ENCODE data around the gene TMEM88. TPM values are rescaled to one million over a fixed set of nuclear protein-coding genes. Genes with fewer than 3 reads are reported as not detected.

Gene TMEM88
- total and polyA plus RNA-seq, 2 of the 13 experiments (the other 11 are each of a cell fraction or from before 2014, with no cell fraction given): 0.31 to 0.66 TPM

DNA sequence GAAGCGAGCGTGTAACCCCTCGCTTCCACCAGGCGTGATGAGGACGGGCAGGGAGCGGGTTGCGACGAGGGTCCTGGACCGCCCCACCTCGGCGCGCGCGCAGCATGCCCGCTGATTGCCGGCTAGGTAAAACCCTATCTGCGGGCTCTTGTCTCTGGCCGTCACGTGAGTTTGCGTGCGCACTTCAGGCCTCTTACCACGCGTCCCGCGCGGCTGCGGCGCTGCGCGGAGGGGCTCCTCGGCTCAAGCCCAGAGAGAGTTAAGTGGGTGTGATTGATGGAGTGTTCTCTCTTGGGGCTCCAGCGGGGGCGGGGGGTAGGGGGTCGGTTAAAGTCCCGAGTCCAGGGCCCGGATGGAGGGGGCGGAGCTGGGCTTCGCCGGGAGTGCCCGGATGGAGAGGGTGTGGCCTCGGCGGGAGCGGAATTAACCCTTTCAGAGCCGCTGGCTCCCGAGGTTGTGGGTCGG, 12.9 kb upstream of the TMEM88 start (continued):
- TF ChIP-seq, protein P1, sequence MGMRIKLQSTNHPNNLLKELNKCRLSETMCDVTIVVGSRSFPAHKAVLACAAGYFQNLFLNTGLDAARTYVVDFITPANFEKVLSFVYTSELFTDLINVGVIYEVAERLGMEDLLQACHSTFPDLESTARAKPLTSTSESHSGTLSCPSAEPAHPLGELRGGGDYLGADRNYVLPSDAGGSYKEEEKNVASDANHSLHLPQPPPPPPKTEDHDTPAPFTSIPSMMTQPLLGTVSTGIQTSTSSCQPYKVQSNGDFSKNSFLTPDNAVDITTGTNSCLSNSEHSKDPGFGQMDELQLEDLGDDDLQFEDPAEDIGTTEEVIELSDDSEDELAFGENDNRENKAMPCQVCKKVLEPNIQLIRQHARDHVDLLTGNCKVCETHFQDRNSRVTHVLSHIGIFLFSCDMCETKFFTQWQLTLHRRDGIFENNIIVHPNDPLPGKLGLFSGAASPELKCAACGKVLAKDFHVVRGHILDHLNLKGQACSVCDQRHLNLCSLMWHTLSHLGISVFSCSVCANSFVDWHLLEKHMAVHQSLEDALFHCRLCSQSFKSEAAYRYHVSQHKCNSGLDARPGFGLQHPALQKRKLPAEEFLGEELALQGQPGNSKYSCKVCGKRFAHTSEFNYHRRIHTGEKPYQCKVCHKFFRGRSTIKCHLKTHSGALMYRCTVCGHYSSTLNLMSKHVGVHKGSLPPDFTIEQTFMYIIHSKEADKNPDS (CRISPR knock-in tag; IDR thresholded peaks at IDR 0.05): no peak
- TF ChIP-seq KDM3A (CRISPR knock-in tag; IDR thresholded peaks at IDR 0.05; ENCODE audit: low read depth) (no peak), STAG1 (CRISPR knock-in tag; IDR thresholded peaks at IDR 0.05) (no peak), MTA1 (CRISPR knock-in tag; IDR thresholded peaks at IDR 0.05; ENCODE audit: borderline replicate concordance) (no peak; the same call in 1 of the 2 replicates), ZNF446 (CRISPR knock-in tag; IDR thresholded peaks at IDR 0.05) (0 out of 2 replicates have a peak, but pooled peaks have one; percentile 9), ZKSCAN8 (CRISPR knock-in tag; IDR thresholded peaks at IDR 0.05; ENCODE audit: borderline replicate concordance) (no peak), IKZF1 (IDR thresholded peaks at IDR 0.05) (no peak), DR1 (CRISPR knock-in tag; IDR thresholded peaks at IDR 0.05) (no peak), ZNF335 (CRISPR knock-in tag; IDR thresholded peaks at IDR 0.05) (no peak), NONO (IDR thresholded peaks at IDR 0.05) (no peak), NONO (CRISPR knock-in tag; conservative IDR thresholded peaks at IDR 0.05) (no peak), ZFX (CRISPR knock-in tag; IDR thresholded peaks at IDR 0.05; ENCODE audit: low read depth) (no peak), ZNF672 (CRISPR knock-in tag; IDR thresholded peaks at IDR 0.05) (no peak), GPN1 (CRISPR knock-in tag; IDR thresholded peaks at IDR 0.05; ENCODE audit: borderline replicate concordance) (no peak), CENPX (CRISPR knock-in tag; IDR thresholded peaks at IDR 0.05) (no peak), ZNF629 (CRISPR knock-in tag; conservative IDR thresholded peaks at IDR 0.05) (no peak)
- TF ChIP-seq, protein P2, sequence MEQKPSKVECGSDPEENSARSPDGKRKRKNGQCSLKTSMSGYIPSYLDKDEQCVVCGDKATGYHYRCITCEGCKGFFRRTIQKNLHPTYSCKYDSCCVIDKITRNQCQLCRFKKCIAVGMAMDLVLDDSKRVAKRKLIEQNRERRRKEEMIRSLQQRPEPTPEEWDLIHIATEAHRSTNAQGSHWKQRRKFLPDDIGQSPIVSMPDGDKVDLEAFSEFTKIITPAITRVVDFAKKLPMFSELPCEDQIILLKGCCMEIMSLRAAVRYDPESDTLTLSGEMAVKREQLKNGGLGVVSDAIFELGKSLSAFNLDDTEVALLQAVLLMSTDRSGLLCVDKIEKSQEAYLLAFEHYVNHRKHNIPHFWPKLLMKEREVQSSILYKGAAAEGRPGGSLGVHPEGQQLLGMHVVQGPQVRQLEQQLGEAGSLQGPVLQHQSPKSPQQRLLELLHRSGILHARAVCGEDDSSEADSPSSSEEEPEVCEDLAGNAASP (CRISPR knock-in tag; IDR thresholded peaks at IDR 0.05; ENCODE audit: borderline replicate concordance): no peak; the same call in 1 of the 2 replicates
- TF ChIP-seq, protein P3, sequence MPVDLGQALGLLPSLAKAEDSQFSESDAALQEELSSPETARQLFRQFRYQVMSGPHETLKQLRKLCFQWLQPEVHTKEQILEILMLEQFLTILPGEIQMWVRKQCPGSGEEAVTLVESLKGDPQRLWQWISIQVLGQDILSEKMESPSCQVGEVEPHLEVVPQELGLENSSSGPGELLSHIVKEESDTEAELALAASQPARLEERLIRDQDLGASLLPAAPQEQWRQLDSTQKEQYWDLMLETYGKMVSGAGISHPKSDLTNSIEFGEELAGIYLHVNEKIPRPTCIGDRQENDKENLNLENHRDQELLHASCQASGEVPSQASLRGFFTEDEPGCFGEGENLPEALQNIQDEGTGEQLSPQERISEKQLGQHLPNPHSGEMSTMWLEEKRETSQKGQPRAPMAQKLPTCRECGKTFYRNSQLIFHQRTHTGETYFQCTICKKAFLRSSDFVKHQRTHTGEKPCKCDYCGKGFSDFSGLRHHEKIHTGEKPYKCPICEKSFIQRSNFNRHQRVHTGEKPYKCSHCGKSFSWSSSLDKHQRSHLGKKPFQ (CRISPR knock-in tag; IDR thresholded peaks at IDR 0.05; ENCODE audit: insufficient replicate concordance): peak; percentile 85
- TF ChIP-seq, protein P4, sequence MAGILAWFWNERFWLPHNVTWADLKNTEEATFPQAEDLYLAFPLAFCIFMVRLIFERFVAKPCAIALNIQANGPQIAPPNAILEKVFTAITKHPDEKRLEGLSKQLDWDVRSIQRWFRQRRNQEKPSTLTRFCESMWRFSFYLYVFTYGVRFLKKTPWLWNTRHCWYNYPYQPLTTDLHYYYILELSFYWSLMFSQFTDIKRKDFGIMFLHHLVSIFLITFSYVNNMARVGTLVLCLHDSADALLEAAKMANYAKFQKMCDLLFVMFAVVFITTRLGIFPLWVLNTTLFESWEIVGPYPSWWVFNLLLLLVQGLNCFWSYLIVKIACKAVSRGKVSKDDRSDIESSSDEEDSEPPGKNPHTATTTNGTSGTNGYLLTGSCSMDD (CRISPR knock-in tag; IDR thresholded peaks at IDR 0.05): no peak
- TF ChIP-seq, protein P5, sequence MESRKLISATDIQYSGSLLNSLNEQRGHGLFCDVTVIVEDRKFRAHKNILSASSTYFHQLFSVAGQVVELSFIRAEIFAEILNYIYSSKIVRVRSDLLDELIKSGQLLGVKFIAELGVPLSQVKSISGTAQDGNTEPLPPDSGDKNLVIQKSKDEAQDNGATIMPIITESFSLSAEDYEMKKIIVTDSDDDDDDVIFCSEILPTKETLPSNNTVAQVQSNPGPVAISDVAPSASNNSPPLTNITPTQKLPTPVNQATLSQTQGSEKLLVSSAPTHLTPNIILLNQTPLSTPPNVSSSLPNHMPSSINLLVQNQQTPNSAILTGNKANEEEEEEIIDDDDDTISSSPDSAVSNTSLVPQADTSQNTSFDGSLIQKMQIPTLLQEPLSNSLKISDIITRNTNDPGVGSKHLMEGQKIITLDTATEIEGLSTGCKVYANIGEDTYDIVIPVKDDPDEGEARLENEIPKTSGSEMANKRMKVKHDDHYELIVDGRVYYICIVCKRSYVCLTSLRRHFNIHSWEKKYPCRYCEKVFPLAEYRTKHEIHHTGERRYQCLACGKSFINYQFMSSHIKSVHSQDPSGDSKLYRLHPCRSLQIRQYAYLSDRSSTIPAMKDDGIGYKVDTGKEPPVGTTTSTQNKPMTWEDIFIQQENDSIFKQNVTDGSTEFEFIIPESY (CRISPR knock-in tag; IDR thresholded peaks at IDR 0.05): no peak
- TF ChIP-seq, protein P6, sequence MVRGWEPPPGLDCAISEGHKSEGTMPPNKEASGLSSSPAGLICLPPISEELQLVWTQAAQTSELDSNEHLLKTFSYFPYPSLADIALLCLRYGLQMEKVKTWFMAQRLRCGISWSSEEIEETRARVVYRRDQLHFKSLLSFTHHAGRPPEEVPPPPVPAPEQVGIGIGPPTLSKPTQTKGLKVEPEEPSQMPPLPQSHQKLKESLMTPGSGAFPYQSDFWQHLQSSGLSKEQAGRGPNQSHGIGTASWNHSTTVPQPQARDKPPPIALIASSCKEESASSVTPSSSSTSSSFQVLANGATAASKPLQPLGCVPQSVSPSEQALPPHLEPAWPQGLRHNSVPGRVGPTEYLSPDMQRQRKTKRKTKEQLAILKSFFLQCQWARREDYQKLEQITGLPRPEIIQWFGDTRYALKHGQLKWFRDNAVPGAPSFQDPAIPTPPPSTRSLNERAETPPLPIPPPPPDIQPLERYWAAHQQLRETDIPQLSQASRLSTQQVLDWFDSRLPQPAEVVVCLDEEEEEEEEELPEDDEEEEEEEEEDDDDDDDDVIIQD (CRISPR knock-in tag; IDR thresholded peaks at IDR 0.05; ENCODE audit: low read depth): no peak

Data from HepG2 (cell line).